ENCODE data around the gene PTP4A1. TPM values are rescaled to one million over a fixed set of nuclear protein-coding genes. Genes with fewer than 3 reads are reported as not detected.
A peak's percentile ranks its signal among the peaks of the same experiment; 100 is the strongest.
"Not testable (repeated sequence)": the region's sequence is repeated elsewhere in the genome, so short reads cannot be mapped to it uniquely, and the experiment has no call there.

Gene PTP4A1
- total RNA-seq: 100 to 1,000 TPM; 182 to 247 TPM

GRCh38 chr6:63572044-63572746, at the start of gene PTP4A1, which contains the start of gene LOC128125822:
TSS of gene PTP4A1 (plus strand) at chr6:63572480. CDS start at chr6:63576881, 4,401 bp downstream.
TSS of gene LOC128125822 (plus strand) at chr6:63572480.
- H3K27ac ChIP-seq: peak within 1 kb of the TSS; percentile 99
- no peaks in the 10 kb centered on the region for H3K27me3 ChIP-seq
- intact Hi-C loops (cut with DNase I): loop anchor here (10.0 kb wide), 1 partner anchor 217 kb away; no protein-coding TSS in a partner anchor
- peak; percentile 97 for DNase-seq
- no peaks in the 10 kb centered on the region for H3K4me1 ChIP-seq
- H3K4me3 ChIP-seq: peak within 1 kb of the TSS; percentile 88
- peaks cover 4% of the 10 kb centered on the region for H3K36me3 ChIP-seq
- TF ChIP-seq, protein P1, sequence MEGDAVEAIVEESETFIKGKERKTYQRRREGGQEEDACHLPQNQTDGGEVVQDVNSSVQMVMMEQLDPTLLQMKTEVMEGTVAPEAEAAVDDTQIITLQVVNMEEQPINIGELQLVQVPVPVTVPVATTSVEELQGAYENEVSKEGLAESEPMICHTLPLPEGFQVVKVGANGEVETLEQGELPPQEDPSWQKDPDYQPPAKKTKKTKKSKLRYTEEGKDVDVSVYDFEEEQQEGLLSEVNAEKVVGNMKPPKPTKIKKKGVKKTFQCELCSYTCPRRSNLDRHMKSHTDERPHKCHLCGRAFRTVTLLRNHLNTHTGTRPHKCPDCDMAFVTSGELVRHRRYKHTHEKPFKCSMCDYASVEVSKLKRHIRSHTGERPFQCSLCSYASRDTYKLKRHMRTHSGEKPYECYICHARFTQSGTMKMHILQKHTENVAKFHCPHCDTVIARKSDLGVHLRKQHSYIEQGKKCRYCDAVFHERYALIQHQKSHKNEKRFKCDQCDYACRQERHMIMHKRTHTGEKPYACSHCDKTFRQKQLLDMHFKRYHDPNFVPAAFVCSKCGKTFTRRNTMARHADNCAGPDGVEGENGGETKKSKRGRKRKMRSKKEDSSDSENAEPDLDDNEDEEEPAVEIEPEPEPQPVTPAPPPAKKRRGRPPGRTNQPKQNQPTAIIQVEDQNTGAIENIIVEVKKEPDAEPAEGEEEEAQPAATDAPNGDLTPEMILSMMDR (IDR thresholded peaks at IDR 0.05): no peak
- no peaks in the 10 kb centered on the region for H3K9me3 ChIP-seq
- H3K9ac ChIP-seq (ENCODE audit: low read depth in 2 of 2, low read length in 2 of 2): peak within 1 kb of the TSS; percentile 95 to 100

GRCh38 chr6:63522911-63523287, 49.4 kb upstream of the PTP4A1 start:
- H3K4me1 ChIP-seq; H3K36me3 ChIP-seq; H3K4me3 ChIP-seq; H3K27ac ChIP-seq; intact Hi-C loops (cut with DNase I); DNase-seq; H3K27me3 ChIP-seq; H3K9me3 ChIP-seq; H3K9ac ChIP-seq (ENCODE audit: low read depth in 2 of 2, low read length in 2 of 2): not testable (repeated sequence)

DNA sequence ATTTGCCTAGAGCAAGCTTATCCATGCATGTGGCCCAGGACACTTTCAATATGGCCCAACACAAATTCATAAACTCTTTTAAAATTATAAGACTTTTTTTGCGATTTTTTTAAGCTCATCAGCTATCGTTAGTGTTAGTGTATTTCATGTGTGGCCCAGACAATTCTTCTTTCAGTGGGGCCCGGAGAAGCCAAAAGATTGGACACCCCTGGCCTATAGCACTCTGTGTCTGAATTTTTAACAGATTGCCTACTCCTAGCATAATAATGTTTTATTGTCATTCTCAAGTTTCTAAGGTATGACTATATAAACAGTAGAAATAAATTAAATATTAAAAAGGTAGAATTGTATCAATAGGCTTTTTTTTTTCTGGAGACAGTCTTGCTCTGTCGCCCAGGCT, 48.6 kb upstream of the PTP4A1 start:
- no peaks in the 10 kb centered on the region for H3K27me3 ChIP-seq
- no peak for DNase-seq
- no peaks in the 10 kb centered on the region for H3K36me3 ChIP-seq
- intact Hi-C loops (cut with DNase I): no loop called here
- H3K4me1 ChIP-seq: no peaks in the 10 kb centered on the region
- no peak overlapping the region for H3K4me3 ChIP-seq
- H3K9ac ChIP-seq (ENCODE audit: low read depth in 2 of 2, low read length in 2 of 2): no peak overlapping the region
- H3K9me3 ChIP-seq: no peaks in the 10 kb centered on the region
- no peak overlapping the region for H3K27ac ChIP-seq
- TF ChIP-seq, protein P1 (IDR thresholded peaks at IDR 0.05): no peak

- no peaks in the 10 kb centered on the region for H3K27me3 ChIP-seq
- no peak overlapping the region for H3K27ac ChIP-seq
- no peaks in the 10 kb centered on the region for H3K9me3 ChIP-seq
- TF ChIP-seq, protein P1 (IDR thresholded peaks at IDR 0.05): no peak
- intact Hi-C loops (cut with DNase I): no loop called here
- no peaks in the 10 kb centered on the region for H3K4me1 ChIP-seq
- DNase-seq: no peak
- H3K36me3 ChIP-seq: no peaks in the 10 kb centered on the region
- H3K9ac ChIP-seq (ENCODE audit: low read depth in 2 of 2, low read length in 2 of 2): no peak overlapping the region
- H3K4me3 ChIP-seq: no peak overlapping the region
Observed at GRCh38 chr6:63525186-63525878, 46.9 kb upstream of the PTP4A1 start.

DNA sequence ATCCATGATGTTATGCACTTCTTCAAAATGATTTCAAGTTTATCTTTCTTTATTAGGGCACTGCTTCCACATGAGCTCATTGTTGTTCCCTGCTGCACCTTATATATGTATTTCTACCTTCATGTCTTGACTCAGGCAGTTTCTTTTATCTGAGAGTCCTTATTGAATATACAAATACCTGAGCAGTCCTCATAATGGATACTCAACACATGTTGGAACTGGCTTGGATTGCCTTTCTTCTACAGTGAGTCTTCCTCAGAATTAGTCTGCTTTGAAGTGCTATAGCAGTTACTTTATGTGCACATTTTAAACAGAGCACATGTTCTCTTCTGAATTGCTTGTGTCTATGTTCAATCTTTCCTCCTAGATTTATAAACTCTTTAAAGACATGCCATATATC, 45.3 kb upstream of the PTP4A1 start:
- H3K4me1 ChIP-seq: no peaks in the 10 kb centered on the region
- H3K4me3 ChIP-seq: no peak overlapping the region
- H3K27me3 ChIP-seq: no peaks in the 10 kb centered on the region
- TF ChIP-seq, protein P1 (IDR thresholded peaks at IDR 0.05): no peak
- no peaks in the 10 kb centered on the region for H3K9me3 ChIP-seq
- intact Hi-C loops (cut with DNase I): no loop called here
- no peak overlapping the region for H3K27ac ChIP-seq
- no peaks in the 10 kb centered on the region for H3K36me3 ChIP-seq
- no peak for DNase-seq
- no peak overlapping the region for H3K9ac ChIP-seq (ENCODE audit: low read depth in 2 of 2, low read length in 2 of 2)
